NCI-H1417 (cell line): ENCODE results near the gene PNPLA1.

Experiments used
- DNase-seq, 3 experiments: peaks; one replicate each; lab custom pipeline; 2025; lab: John Stamatoyannopoulos, UW

Gene PNPLA1

GRCh38 chr6:36269834-36270705, at the start of gene PNPLA1:
PNPLA1 (plus strand) TSS chr6:36270060; CDS start chr6:36270460, 400 bp downstream.
- DNase-seq = no peak

- no peak for DNase-seq
Observed at GRCh38 chr6:36220226-36220625, 49.6 kb upstream of the PNPLA1 start.

GRCh38 chr6:36221674-36222073, 48.2 kb upstream of the PNPLA1 start:
- DNase-seq = no peak

GRCh38 chr6:36222924-36223323, 46.9 kb upstream of the PNPLA1 start:
- DNase-seq = no peak

GRCh38 chr6:36223706-36224105, 46.2 kb upstream of the PNPLA1 start:
- DNase-seq = no peak

- peak in 1 of 3 experiments; percentile 3 for DNase-seq
Observed at GRCh38 chr6:36224918-36225461, 44.9 kb upstream of the PNPLA1 start.

GRCh38 chr6:36226438-36227047, 43.3 kb upstream of the PNPLA1 start:
- peak in 1 of 3 experiments; percentile 11 for DNase-seq

GRCh38 chr6:36227379-36228228, 42.3 kb upstream of the PNPLA1 start:
- DNase-seq = peak in 2 of 3 experiments; percentile 47 to 75

- no peak for DNase-seq
Observed at GRCh38 chr6:36229223-36229622, 40.6 kb upstream of the PNPLA1 start.

GRCh38 chr6:36230371-36230770, 39.5 kb upstream of the PNPLA1 start:
- DNase-seq = no peak

GRCh38 chr6:36232172-36232571, 37.7 kb upstream of the PNPLA1 start:
- DNase-seq = no peak

GRCh38 chr6:36235309-36235708, 34.6 kb upstream of the PNPLA1 start:
- no peak for DNase-seq

GRCh38 chr6:36235862-36236261, 34.0 kb upstream of the PNPLA1 start:
- no peak for DNase-seq

GRCh38 chr6:36239774-36240173, 30.1 kb upstream of the PNPLA1 start:
- DNase-seq = no peak

GRCh38 chr6:36241728-36242127, 28.1 kb upstream of the PNPLA1 start:
- no peak for DNase-seq

- no peak for DNase-seq
Observed at GRCh38 chr6:36242161-36242560, 27.7 kb upstream of the PNPLA1 start.

GRCh38 chr6:36242626-36243025, 27.2 kb upstream of the PNPLA1 start:
- no peak for DNase-seq

GRCh38 chr6:36243562-36244212, 26.2 kb upstream of the PNPLA1 start:
- no peak for DNase-seq

- DNase-seq = no peak
Observed at GRCh38 chr6:36244641-36245280, 25.1 kb upstream of the PNPLA1 start.

- DNase-seq = no peak
Observed at GRCh38 chr6:36245572-36246061, 24.2 kb upstream of the PNPLA1 start.
